CD14-positive monocyte (primary cell): Measurements from ENCODE around the gene UBD. TPM values are rescaled to one million over a fixed set of nuclear protein-coding genes. Genes with fewer than 3 reads are reported as not detected.

Source experiments
- DNase-seq, 3 donors: peaks; one replicate each; pipeline ENCODE4 v3.0.0-alpha.2; 2011 to 2022
- H2AFZ ChIP-seq: 2 replicates; pipeline ENCODE4 v1.6.0; 2012; ENCODE audit warnings: mild to moderate bottlenecking, low read depth, low read length, inconsistent platforms; ENCODE audit not compliant: insufficient read depth, poor library complexity, severe bottlenecking
- H3K27ac ChIP-seq, 2 donors: 1 replicate in 1 of 2; 2 replicates in 1 of 2; pipeline ENCODE4 v1.5.1; 2012 to 2013; ENCODE audit warnings: low read length in 2 of 2, control low read depth in 1 of 2, inconsistent platforms in 1 of 2, low read depth in 1 of 2, mild to moderate bottlenecking in 1 of 2
- H3K27me3 ChIP-seq, 2 donors: one replicate each; pipeline versions ENCODE4 v1.6.0 to v1.6.1; 2011 to 2013; ENCODE audit warnings: low read length in 2 of 2; ENCODE audit not compliant: control insufficient read depth in 2 of 2, insufficient read depth in 2 of 2
- H3K36me3 ChIP-seq, 2 donors: replicated peaks in 1 of 2; 1 replicate in 1 of 2; 2 replicates in 1 of 2; pipeline versions ENCODE4 v1.5.1 to v1.6.1; 2012 to 2013; ENCODE audit warnings: low read length in 2 of 2, control low read depth in 1 of 2, inconsistent platforms in 1 of 2, mild to moderate bottlenecking in 1 of 2; ENCODE audit not compliant: insufficient read depth in 2 of 2, control insufficient read depth in 1 of 2
- H3K4me1 ChIP-seq, 2 donors: 1 replicate in 1 of 2; 2 replicates in 1 of 2; pipeline versions ENCODE4 v1.5.1 to v1.6.1; 2012 to 2013; ENCODE audit warnings: low read length in 2 of 2, control low read depth in 1 of 2, inconsistent platforms in 1 of 2, mild to moderate bottlenecking in 1 of 2, moderate library complexity in 1 of 2; ENCODE audit not compliant: insufficient read depth in 2 of 2, control insufficient read depth in 1 of 2
- H3K4me2 ChIP-seq: replicated peaks from 2 replicates; pipeline ENCODE3; 2012; ENCODE audit warnings: low read length, moderate library complexity, mild to moderate bottlenecking; ENCODE audit not compliant: poor library complexity, severe bottlenecking; ENCODE audit errors: extremely low read depth
- H3K4me3 ChIP-seq, 3 experiments: fragments of 200-600 bp in 1 of 3; sonication (generic) in 1 of 3; replicated peaks in 1 of 3; 1 replicate in 2 of 3; 2 replicates in 1 of 3; pipeline ENCODE4 v1.5.1; 2011 to 2013; ENCODE audit warnings: low read length in 3 of 3, mild to moderate bottlenecking in 3 of 3, control low read depth in 2 of 3, low read depth in 2 of 3, inconsistent platforms in 1 of 3, moderate library complexity in 1 of 3
- H3K79me2 ChIP-seq: 2 replicates; pipeline ENCODE4 v1.6.0; 2012; ENCODE audit warnings: mild to moderate bottlenecking, control low read depth, inconsistent platforms, low read length, moderate library complexity; ENCODE audit not compliant: insufficient read depth
- H3K9ac ChIP-seq: 2 replicates; pipeline ENCODE4 v1.6.0; 2017; ENCODE audit warnings: low read length, mild to moderate bottlenecking; ENCODE audit not compliant: insufficient read depth, poor library complexity, severe bottlenecking
- H3K9me3 ChIP-seq, 2 donors: replicated peaks in 1 of 2; 1 replicate in 1 of 2; 2 replicates in 1 of 2; pipeline versions ENCODE4 v1.5.1 to v1.6.1; 2012 to 2013; ENCODE audit warnings: low read length in 2 of 2, control low read depth in 1 of 2; ENCODE audit not compliant: control insufficient read depth in 1 of 2, insufficient read depth in 1 of 2
- H4K20me1 ChIP-seq: 2 replicates; pipeline ENCODE4 v1.6.0; 2012; ENCODE audit warnings: mild to moderate bottlenecking, low read length, control low read depth, moderate library complexity; ENCODE audit not compliant: insufficient read depth
- H3K27ac Mint-ChIP-seq, 7 donors: one replicate each; pipeline ENCODE4 v1.8.0; 2020; ENCODE audit warnings: mild to moderate bottlenecking in 7 of 7, mixed read lengths in 7 of 7, moderate library complexity in 6 of 7, inconsistent platforms in 2 of 7
- H3K27me3 Mint-ChIP-seq, 3 donors: one replicate each; pipeline ENCODE4 v1.8.0; 2021 to 2022; ENCODE audit warnings: low read depth in 3 of 3, mild to moderate bottlenecking in 3 of 3, mixed read lengths in 3 of 3, moderate library complexity in 3 of 3, inconsistent platforms in 1 of 3
- H3K36me3 Mint-ChIP-seq, 2 donors: one replicate each; pipeline ENCODE4 v1.8.0; 2020; ENCODE audit warnings: mixed read lengths in 2 of 2, inconsistent platforms in 1 of 2, mild to moderate bottlenecking in 1 of 2
- H3K4me1 Mint-ChIP-seq: one replicate; pipeline ENCODE4 v1.8.0; 2020; ENCODE audit warnings: mild to moderate bottlenecking, mixed read lengths
- H3K4me3 Mint-ChIP-seq, 2 donors: one replicate each; pipeline ENCODE4 v1.8.0; 2020; ENCODE audit warnings: mild to moderate bottlenecking in 2 of 2, mixed read lengths in 2 of 2, moderate library complexity in 1 of 2
- H3K9me3 Mint-ChIP-seq, 7 donors: one replicate each; pipeline ENCODE4 v1.8.0; 2020 to 2022; ENCODE audit warnings: mixed read lengths in 7 of 7, mild to moderate bottlenecking in 6 of 7, moderate library complexity in 6 of 7, inconsistent platforms in 2 of 7
- CTCF ChIP-seq: fragments of 200-600 bp; IDR thresholded peaks from one replicate; pipeline ENCODE4 v1.8.0; 2022; ENCODE audit warnings: antibody characterized with exemption, mild to moderate bottlenecking
- WGBS: methylation state at CpG from one replicate; pipeline ENCODE4 v1.1.5; 2013; ENCODE audit warnings: missing lambda C conversion rate; ENCODE audit not compliant: insufficient coverage; 5-methylcytosine and 5-hydroxymethylcytosine counted together
- intact Hi-C, 2 donors: fragments of 100-400 bp; cut with micrococcal nuclease; formaldehyde crosslinking; loops; one replicate each; pipeline versions ENCODE4 v1.15.0 to v1.15.1; 2023
- polyA plus RNA-seq, 3 donors: library from polyadenylated mRNA; depleted of rRNA in 1 of 3; unstranded in 2 of 3; stranded (reverse) in 1 of 3; fragments of 300-500 nt in 2 of 3; fragments of >200 nt in 1 of 3; fragmentation: Illumina TruSeq in 2 of 3; gene quantifications; 1 replicate in 2 of 3; 2 replicates in 1 of 3; pipeline ENCODE4 v1.2.3, GENCODE V29; 2012 to 2021

Gene UBD
- polyA plus RNA-seq, 3 donors, result 0.15 TPM; not detected in 2

GRCh38 chr6:29527126-29527525 is 32.4 kb downstream of the UBD start:
- TF ChIP-seq CTCF, result no peak
- no peaks in the 10 kb centered on the region for H3K36me3 Mint-ChIP-seq
- H3K36me3 ChIP-seq, result no peaks in the 10 kb centered on the region
- H3K9me3 ChIP-seq, result peaks cover 0 to 7% of the 10 kb centered on the region in 2 donors
- H3K4me1 Mint-ChIP-seq, result no peaks in the 10 kb centered on the region
- no peaks in the 10 kb centered on the region for H3K4me1 ChIP-seq
- no peaks in the 10 kb centered on the region for H4K20me1 ChIP-seq
- H3K4me3 ChIP-seq, result no peak overlapping the region
- H3K4me2 ChIP-seq, result no peak overlapping the region
- no peak for DNase-seq
- H3K27me3 Mint-ChIP-seq, result peaks cover 1 to 8% (median 8%) of the 10 kb centered on the region in 3 donors
- no CpG with 5 or more reads among the region's 1 CpG for WGBS
- intact Hi-C loops, result no loop called here
- H2AFZ ChIP-seq, result no peak overlapping the region
- H3K27ac ChIP-seq, result no peak overlapping the region
- H3K9me3 Mint-ChIP-seq, result peaks cover 5 to 12% (median 8%) of the 10 kb centered on the region in 7 donors
- no peaks in the 10 kb centered on the region for H3K27me3 ChIP-seq
- no peak overlapping the region for H3K4me3 Mint-ChIP-seq
- no peak overlapping the region for H3K9ac ChIP-seq
- no peaks in the 10 kb centered on the region for H3K79me2 ChIP-seq
- no peak overlapping the region for H3K27ac Mint-ChIP-seq

- DNase-seq, result no peak
- H3K27me3 Mint-ChIP-seq, result peaks cover 1 to 8% (median 8%) of the 10 kb centered on the region in 3 donors
- Histone ChIP-seq H3K4me2 (no peak overlapping the region), H3K27me3 (no peaks in the 10 kb centered on the region), H4K20me1 (no peaks in the 10 kb centered on the region), H3K9me3 (peaks cover 0 to 7% of the 10 kb centered on the region in 2 donors), H3K27ac (no peak overlapping the region), H3K4me3 (no peak overlapping the region), H3K36me3 (no peaks in the 10 kb centered on the region), H3K79me2 (no peaks in the 10 kb centered on the region), H3K4me1 (no peaks in the 10 kb centered on the region), H3K9ac (no peak overlapping the region), H2AFZ (no peak overlapping the region)
- TF ChIP-seq CTCF, result no peak
- WGBS, result no CpG with 5 or more reads among the region's 1 CpG
- no peaks in the 10 kb centered on the region for H3K4me1 Mint-ChIP-seq
- no peak overlapping the region for H3K4me3 Mint-ChIP-seq
- H3K36me3 Mint-ChIP-seq, result no peaks in the 10 kb centered on the region
- no peak overlapping the region for H3K27ac Mint-ChIP-seq
- H3K9me3 Mint-ChIP-seq, result peaks cover 5 to 12% (median 10%) of the 10 kb centered on the region in 7 donors
- intact Hi-C loops, result no loop called here
Measured at GRCh38 chr6:29525311-29525639, 34.3 kb downstream of the UBD start.
